ENCODE results near the gene PTPN14. TPM values are rescaled to one million over a fixed set of nuclear protein-coding genes. Genes with fewer than 3 reads are reported as not detected.

PTPN14 gene
- total and polyA plus RNA-seq, 2 of the 8 experiments (the other 6 are each of a cell fraction or from before 2014, with no cell fraction given) = 14.4 to 93.6 TPM

DNA sequence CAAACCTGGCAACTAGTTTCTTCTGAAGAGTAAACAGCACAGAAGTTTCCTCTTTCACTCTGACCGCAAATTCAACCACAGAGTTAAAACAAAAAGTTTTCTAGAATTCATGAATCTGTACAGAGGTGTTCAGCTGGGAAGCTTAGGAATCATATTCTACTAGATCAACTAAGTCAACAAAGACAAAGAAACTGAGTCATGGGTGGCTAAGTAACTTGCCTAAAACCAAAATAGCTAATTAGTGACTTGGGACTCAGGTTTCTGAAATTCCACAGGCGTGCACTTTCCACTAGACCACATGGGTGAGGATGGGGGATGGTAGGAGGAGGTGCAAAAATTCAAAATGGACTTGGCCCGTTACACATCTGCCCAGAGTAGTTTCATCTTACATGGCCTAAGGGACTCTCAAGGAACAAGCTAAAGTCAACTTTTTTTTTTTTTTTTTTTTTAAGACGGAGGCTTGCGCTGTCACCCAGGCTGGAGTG, 25.8 kb downstream of the PTPN14 start (continued):
- TF ChIP-seq CTCF (IDR thresholded peaks at IDR 0.05; ENCODE audit: control extremely low read depth in 1 of 3, insufficient read depth in 1 of 3, low read depth in 1 of 3, low read length in 3 of 3) = no peak
